Adrenal gland (tissue), 12 donors: Measurements from ENCODE around the gene ARHGAP32. TPM values are rescaled to one million over a fixed set of nuclear protein-coding genes. Genes with fewer than 3 reads are reported as not detected.

Experiments used
- DNase-seq, 7 donors: peaks; one replicate each; pipeline ENCODE4 v3.0.0-alpha.2; 2019 to 2020
- H3K27ac ChIP-seq, 5 donors: fragments of 200-600 bp; sonication (generic) in 4 of 5; 1 replicate in 3 of 5; 2 replicates in 2 of 5; pipeline versions ENCODE4 v1.5.1 to v1.8.0; 2016 to 2020; ENCODE audit warnings: mild to moderate bottlenecking in 1 of 5
- H3K27me3 ChIP-seq: fragments of 200-600 bp; 2 replicates; pipeline ENCODE4 v1.8.0; 2021
- H3K36me3 ChIP-seq, 2 donors: fragments of 200-600 bp; replicated peaks in 1 of 2; 1 replicate in 1 of 2; 2 replicates in 1 of 2; pipeline versions ENCODE4 v1.5.1 to v1.8.0; 2018 to 2022
- H3K4me1 ChIP-seq, 2 donors: fragments of 200-600 bp; replicated peaks in 1 of 2; 1 replicate in 1 of 2; 2 replicates in 1 of 2; pipeline versions ENCODE4 v1.5.1 to v1.8.0; 2018 to 2021
- H3K4me3 ChIP-seq, 4 donors: fragments of 200-600 bp; sonication (generic) in 3 of 4; one replicate each; pipeline ENCODE4 v1.5.1; 2016 to 2018
- H3K9me3 ChIP-seq, 3 donors: fragments of 200-600 bp; sonication (generic) in 1 of 3; replicated peaks in 1 of 3; 1 replicate in 2 of 3; 2 replicates in 1 of 3; pipeline versions ENCODE4 v1.5.1 to v1.8.0; 2016 to 2021
- POLR2A ChIP-seq, 2 donors: fragments of 450-650 bp; IDR thresholded peaks; one replicate each; pipeline ENCODE4 v1.6.1; 2017; ENCODE audit warnings: antibody characterized with exemption in 2 of 2, mild to moderate bottlenecking in 2 of 2, moderate library complexity in 1 of 2
- WGBS, 4 donors: extraction: QIAGEN DNeasy Blood & Tissue Kit in 2 of 4; methylation state at CpG; one replicate each; pipeline versions ENCODE4 v1.1.5 to v1.1.7; 2013 to 2017; 5-methylcytosine and 5-hydroxymethylcytosine counted together
- intact Hi-C, 2 donors: fragments of 100-400 bp; cut with DNase I; formaldehyde crosslinking; loops; one replicate each; pipeline versions ENCODE4 v1.14.1 to v1.15.0; 2022 to 2023
- polyA plus RNA-seq, 3 donors: library from polyadenylated mRNA; stranded (reverse); fragments of 200-250 nt in 2 of 3; fragments of 350-450 nt in 1 of 3; fragmentation: Illumina TruSeq in 1 of 3; extraction: RNeasy Lipid Tissue Mini Kit (QIAGEN cat#74804) in 1 of 3; gene quantifications; one replicate each; pipeline ENCODE4 v1.2.3, GENCODE V29; 2013 to 2014
- total RNA-seq, 9 donors: library from RNA; depleted of rRNA in 4 of 9; stranded (reverse); fragments of >200 nt in 4 of 9; fragments of 120-200 nt in 1 of 9; fragmentation: NEBNext Ultra II Directional in 1 of 9; extraction: Animal tissue kit (Norgen Biotek cat#: 25700) in 1 of 9; gene quantifications; one replicate each; pipeline versions ENCODE4 v1.1.0 to v1.2.4, GENCODE V29; 2013 to 2023
- TF ChIP-seq, protein P1 (sequence below), 6 experiments: fragments of 450-650 bp in 4 of 6; fragments of 200-600 bp in 2 of 6; sonication (generic) in 1 of 6; IDR thresholded peaks; 1 replicate in 5 of 6; 2 replicates in 1 of 6; pipeline versions ENCODE4 v1.5.1 to v1.8.0; 2016 to 2021; ENCODE audit warnings: antibody characterized with exemption in 6 of 6, mild to moderate bottlenecking in 2 of 6, moderate library complexity in 1 of 6
- donor health status: healthy with polysubstance abuse.
- donor health status: Bipolar disorder and iron deficiency.
- donor health status: DM: yes; HTN: yes; CAD: no.
- donor health status: DM: no; HTN: no; CAD: no.
- donor health status: DM: no; HTN: no; CAD: no.
- donor health status: DM: yes; HTN: yes; CAD: no.

Gene ARHGAP32
- total and polyA plus RNA-seq, 12 donors: 4.0 to 50.4 (median 26.2) TPM

DNA sequence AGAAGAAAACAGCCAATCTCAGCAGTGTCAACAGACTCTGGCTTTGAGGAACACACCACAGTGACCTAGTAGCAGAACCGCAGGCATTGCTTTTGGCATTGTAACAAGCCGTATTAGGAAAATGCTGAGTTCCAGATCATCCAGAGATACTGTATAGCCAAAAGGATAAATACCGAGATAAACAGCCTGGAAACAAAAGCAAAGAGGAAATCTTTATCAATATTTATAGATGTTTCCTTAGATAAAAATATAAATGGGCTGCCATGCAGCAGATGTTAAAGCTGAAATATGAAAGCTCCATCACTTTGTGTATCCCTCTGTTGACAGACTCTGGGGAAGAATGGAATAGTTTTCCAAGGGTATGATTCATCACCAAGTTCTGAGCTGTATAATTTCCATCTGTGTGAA lies 150.5 kb downstream of the ARHGAP32 start:
- no peaks in the 10 kb centered on the region for H3K9me3 ChIP-seq
- DNase-seq: no peak
- H3K4me1 ChIP-seq: no peaks in the 10 kb centered on the region
- H3K27me3 ChIP-seq: no peaks in the 10 kb centered on the region
- H3K36me3 ChIP-seq: no peaks in the 10 kb centered on the region
- intact Hi-C loops: no loop called here
- TF ChIP-seq, protein P1, sequence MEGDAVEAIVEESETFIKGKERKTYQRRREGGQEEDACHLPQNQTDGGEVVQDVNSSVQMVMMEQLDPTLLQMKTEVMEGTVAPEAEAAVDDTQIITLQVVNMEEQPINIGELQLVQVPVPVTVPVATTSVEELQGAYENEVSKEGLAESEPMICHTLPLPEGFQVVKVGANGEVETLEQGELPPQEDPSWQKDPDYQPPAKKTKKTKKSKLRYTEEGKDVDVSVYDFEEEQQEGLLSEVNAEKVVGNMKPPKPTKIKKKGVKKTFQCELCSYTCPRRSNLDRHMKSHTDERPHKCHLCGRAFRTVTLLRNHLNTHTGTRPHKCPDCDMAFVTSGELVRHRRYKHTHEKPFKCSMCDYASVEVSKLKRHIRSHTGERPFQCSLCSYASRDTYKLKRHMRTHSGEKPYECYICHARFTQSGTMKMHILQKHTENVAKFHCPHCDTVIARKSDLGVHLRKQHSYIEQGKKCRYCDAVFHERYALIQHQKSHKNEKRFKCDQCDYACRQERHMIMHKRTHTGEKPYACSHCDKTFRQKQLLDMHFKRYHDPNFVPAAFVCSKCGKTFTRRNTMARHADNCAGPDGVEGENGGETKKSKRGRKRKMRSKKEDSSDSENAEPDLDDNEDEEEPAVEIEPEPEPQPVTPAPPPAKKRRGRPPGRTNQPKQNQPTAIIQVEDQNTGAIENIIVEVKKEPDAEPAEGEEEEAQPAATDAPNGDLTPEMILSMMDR (IDR thresholded peaks at IDR 0.05): no peak
- TF ChIP-seq POLR2A (IDR thresholded peaks at IDR 0.05): no peak
- WGBS, 4 donors: 77 to 88% (median 82%) methylated on average over 3 of the region's 3 CpGs
- H3K27ac ChIP-seq: no peak overlapping the region
- no peak overlapping the region for H3K4me3 ChIP-seq

DNA sequence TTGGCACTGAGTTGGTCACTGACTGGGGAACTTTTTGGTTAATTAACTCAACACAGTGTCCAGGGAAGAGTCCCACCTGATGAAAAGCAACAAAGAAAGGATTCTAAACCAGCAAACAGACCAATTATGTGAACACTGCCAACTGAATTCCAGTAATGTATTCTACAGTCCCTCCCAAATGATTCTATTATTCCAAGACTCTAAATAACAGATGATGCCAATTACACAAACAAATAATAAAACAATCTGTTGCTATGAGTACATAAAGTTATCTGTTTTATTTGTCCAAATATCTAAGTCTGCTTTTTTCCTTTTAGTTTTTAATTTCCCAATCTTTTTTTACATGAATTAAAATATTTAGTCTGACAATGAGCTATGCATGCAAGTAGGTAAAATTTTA lies 151.2 kb downstream of the ARHGAP32 start:
- H3K4me1 ChIP-seq: no peaks in the 10 kb centered on the region
- no peak overlapping the region for H3K27ac ChIP-seq
- intact Hi-C loops: no loop called here
- no peaks in the 10 kb centered on the region for H3K36me3 ChIP-seq
- H3K9me3 ChIP-seq: no peaks in the 10 kb centered on the region
- H3K4me3 ChIP-seq: no peak overlapping the region
- H3K27me3 ChIP-seq: no peaks in the 10 kb centered on the region
- DNase-seq: no peak
- no peak for TF ChIP-seq POLR2A (IDR thresholded peaks at IDR 0.05)
- TF ChIP-seq, protein P1 (IDR thresholded peaks at IDR 0.05): no peak

DNA sequence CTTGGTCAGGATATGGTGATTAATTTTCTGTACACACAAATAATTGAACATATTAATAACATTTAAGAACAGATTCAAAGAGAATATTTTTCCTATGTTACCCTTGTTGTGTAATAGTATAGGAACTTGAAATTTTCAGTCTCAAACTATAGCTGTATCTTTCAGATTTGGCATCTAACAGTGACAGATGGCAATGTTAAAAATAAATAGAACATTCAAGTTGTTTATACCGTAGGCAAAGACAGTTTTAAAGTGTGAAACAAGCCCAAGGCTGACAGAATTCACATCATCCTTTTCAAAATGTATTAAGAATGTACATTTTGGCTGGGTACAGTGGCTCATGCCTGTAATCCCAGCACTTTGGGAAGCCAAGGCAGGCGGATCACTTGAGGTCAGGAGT lies 156.9 kb downstream of the ARHGAP32 start:
- intact Hi-C loops: no loop called here
- Histone ChIP-seq H3K4me1 (no peaks in the 10 kb centered on the region), H3K9me3 (peaks cover 0 to 6% (median 0%) of the 10 kb centered on the region in 3 donors), H3K36me3 (no peaks in the 10 kb centered on the region), H3K4me3 (no peak overlapping the region), H3K27me3 (no peaks in the 10 kb centered on the region), H3K27ac (no peak overlapping the region)
- DNase-seq: no peak
- TF ChIP-seq POLR2A (IDR thresholded peaks at IDR 0.05): no peak
- TF ChIP-seq, protein P1 (IDR thresholded peaks at IDR 0.05): no peak
- WGBS, 4 donors: 93 to 97% (median 95%) methylated on average over 2 of the region's 2 CpGs

DNA sequence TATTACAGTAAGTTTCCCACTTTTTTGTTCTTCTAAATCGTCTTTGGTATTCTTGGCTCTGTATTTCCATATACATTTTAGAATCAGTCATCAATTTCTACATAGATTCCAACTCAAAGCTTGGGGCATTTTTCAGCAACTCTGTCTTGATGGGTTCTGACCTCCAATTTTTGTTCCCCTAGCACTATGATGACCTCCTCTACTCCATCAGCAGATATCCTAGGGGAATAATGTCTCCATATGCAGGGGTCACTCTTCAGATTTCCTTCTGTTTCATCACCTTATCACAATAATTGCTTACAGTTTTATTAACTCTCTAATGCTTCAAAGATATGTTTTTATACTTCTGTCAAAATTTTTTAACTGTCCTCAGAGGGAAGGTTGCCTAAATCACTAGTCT lies 158.1 kb downstream of the ARHGAP32 start:
- H3K4me3 ChIP-seq: no peak overlapping the region
- 87 to 94% (median 91%) methylated on average over 1 of the region's 1 CpG for WGBS, 4 donors
- H3K4me1 ChIP-seq: no peaks in the 10 kb centered on the region
- H3K9me3 ChIP-seq: peaks cover 0 to 6% (median 0%) of the 10 kb centered on the region in 3 donors
- TF ChIP-seq POLR2A (IDR thresholded peaks at IDR 0.05): no peak
- TF ChIP-seq, protein P1 (IDR thresholded peaks at IDR 0.05): no peak
- no peaks in the 10 kb centered on the region for H3K36me3 ChIP-seq
- DNase-seq: no peak
- H3K27ac ChIP-seq: no peak overlapping the region
- H3K27me3 ChIP-seq: no peaks in the 10 kb centered on the region
- intact Hi-C loops: no loop called here
